ENCODE data around the gene DIPK1C. TPM values are rescaled to one million over a fixed set of nuclear protein-coding genes. Genes with fewer than 3 reads are reported as not detected.

Gene DIPK1C
- total and polyA plus RNA-seq, 10 of the 15 experiments (the other 5 are each of a cell fraction or from before 2014, with no cell fraction given), result not detected

- RAD21 ChIA-PET (ENCODE audit: unreplicated experiment), result no interaction called here
- Histone ChIP-seq H3K4me1 (ENCODE audit: control insufficient read depth, insufficient read depth, low read length) (peaks cover 13% of the 10 kb centered on the region), H3K9ac (ENCODE audit: control insufficient read depth, insufficient read depth, low read length) (no peak overlapping the region), H3K27ac (ENCODE audit: control insufficient read depth, insufficient read depth) (no peak overlapping the region), H3K4me3 (no peak overlapping the region), H4K20me1 (ENCODE audit: control insufficient read depth, insufficient read depth) (no peaks in the 10 kb centered on the region), H3K79me2 (ENCODE audit: control insufficient read depth, insufficient read depth, low read length) (no peaks in the 10 kb centered on the region), H3K9me3 (replicated peaks; ENCODE audit: control insufficient read depth, insufficient read depth, low read length) (no peaks in the 10 kb centered on the region), H2AFZ (ENCODE audit: control insufficient read depth, low read depth, low read length) (no peak overlapping the region), H3K27me3 (replicated peaks in 1 of 2; ENCODE audit: control insufficient read depth in 2 of 2, insufficient read depth in 2 of 2, low read length in 1 of 2) (no peaks in the 10 kb centered on the region), H3K36me3 (ENCODE audit: control insufficient read depth in 2 of 2, insufficient read depth in 2 of 2, low read length in 1 of 2) (no peaks in the 10 kb centered on the region), H3K4me2 (ENCODE audit: control insufficient read depth, insufficient read depth) (no peak overlapping the region)
- FAIRE-seq (no peak), DNase-seq (ENCODE audit: low read depth, low spot score) (no peak), ATAC-seq (no peak)
- intact Hi-C loops (cut with micrococcal nuclease; ENCODE audit: unreplicated experiment), result no loop called here
- SMC1A ChIA-PET (ENCODE audit: uncharacterized antibody, unreplicated experiment), result no interaction called here
- CTCF ChIA-PET, result no interaction called here
- BruUV-seq (replicated peaks), result no TSS peak
- WGBS (ENCODE audit: insufficient coverage, insufficient replicate concordance, low lambda C conversion rate, missing lambda C conversion rate), result 90% methylated on average over 8 of the region's 8 CpGs
- POLR2A ChIA-PET, result no interaction called here
- in situ Hi-C loops (cut with MboI), result no loop called here
- TF ChIP-seq IRF3 (IDR thresholded peaks at IDR 0.05) (no peak), E4F1 (IDR thresholded peaks at IDR 0.05; ENCODE audit: borderline replicate concordance, partially characterized antibody) (no peak), ATF2 (IDR thresholded peaks at IDR 0.05; ENCODE audit: low read length) (no peak), JUND (IDR thresholded peaks at IDR 0.05; ENCODE audit: low read depth, low read length) (no peak), BMI1 (IDR thresholded peaks at IDR 0.05; ENCODE audit: borderline replicate concordance) (no peak), SP1 (IDR thresholded peaks at IDR 0.05; ENCODE audit: low read depth, low read length) (no peak), ZBED1 (IDR thresholded peaks at IDR 0.05; ENCODE audit: borderline replicate concordance) (no peak), HDAC2 (IDR thresholded peaks at IDR 0.05) (no peak), HCFC1 (IDR thresholded peaks at IDR 0.05; ENCODE audit: low read length) (no peak), STAT3 (IDR thresholded peaks at IDR 0.05; ENCODE audit: low read depth, low read length) (no peak), MYB (IDR thresholded peaks at IDR 0.05; ENCODE audit: borderline replicate concordance, low read depth, low read length) (no peak), PRDM15 (CRISPR knock-in tag; IDR thresholded peaks at IDR 0.05) (no peak), FOXM1 (IDR thresholded peaks at IDR 0.05; ENCODE audit: low read depth, low read length) (no peak), YY1 (IDR thresholded peaks at IDR 0.05; ENCODE audit: low read depth, low read length) (no peak), POLR2A (IDR thresholded peaks at IDR 0.05; ENCODE audit: low read depth, low read length) (no peak)
These were observed 31.2 kb upstream of the DIPK1C start for GRCh38 chr18:74488354-74488753.
